IMR-90 (cell line): ENCODE measurements around the gene ENTREP3. TPM values are rescaled to one million over a fixed set of nuclear protein-coding genes. Genes with fewer than 3 reads are reported as not detected.

Source experiments
- ATAC-seq: fragments of 200-7000 bp; cut with Tn5 transposase; 2 replicates; pipeline ENCODE4 v1.9.1; 2020; ENCODE audit warnings: low read depth, mild to moderate bottlenecking, moderate library complexity
- BruUV-seq: library from RNA; stranded (reverse); fragments of 400-500 nt; replicated peaks from 2 replicates; lab custom pipeline; 2021; lab: Mats Ljungman, UMichigan
- CTCF ChIA-PET: fragments of 300-600 bp; formaldehyde crosslinking; extraction: SDS; loops from one replicate; lab custom pipeline; 2021; ENCODE audit warnings: antibody characterized with exemption; lab: Yijun Ruan, JAX
- POLR2A ChIA-PET: fragments of 300-600 bp; sonication (Branson Sonifier 250); formaldehyde crosslinking; loops from one replicate; lab custom pipeline; 2022; ENCODE audit warnings: antibody characterized with exemption; ENCODE audit not compliant: unreplicated experiment; lab: Charles Lee
- DNase-seq: peaks from one replicate; pipeline ENCODE4 v3.0.0; 2013
- H2AFZ ChIP-seq: replicated peaks from 2 replicates; pipeline ENCODE3; 2013; ENCODE audit warnings: low read length, mild to moderate bottlenecking; ENCODE audit not compliant: poor library complexity
- H2AK5ac ChIP-seq: 2 replicates; pipeline ENCODE4 v1.6.1; 2013; ENCODE audit warnings: low read depth, low read length, inconsistent platforms
- H2AK9ac ChIP-seq: replicated peaks from 2 replicates; pipeline ENCODE3; 2013; ENCODE audit warnings: mild to moderate bottlenecking, low read depth, low read length, moderate library complexity; ENCODE audit not compliant: poor library complexity
- H2BK120ac ChIP-seq: 2 replicates; pipeline ENCODE4 v1.6.1; 2013; ENCODE audit warnings: low read depth, low read length, inconsistent platforms
- H2BK15ac ChIP-seq: 3 replicates; pipeline ENCODE4 v1.6.1; 2013; ENCODE audit warnings: low read depth, low read length, inconsistent platforms
- H2BK20ac ChIP-seq: 2 replicates; pipeline ENCODE4 v1.6.1; 2013; ENCODE audit warnings: low read depth, mild to moderate bottlenecking, inconsistent platforms, low read length, moderate library complexity
- H2BK5ac ChIP-seq: 2 replicates; pipeline ENCODE4 v1.6.1; 2013; ENCODE audit warnings: mild to moderate bottlenecking, low read depth, low read length, inconsistent platforms; ENCODE audit not compliant: poor library complexity, severe bottlenecking
- H3K14ac ChIP-seq: replicated peaks from 2 replicates; pipeline ENCODE4 v1.6.1; 2013; ENCODE audit warnings: low read depth, low read length, inconsistent platforms
- H3K18ac ChIP-seq: 2 replicates; pipeline ENCODE4 v1.6.1; 2013; ENCODE audit warnings: low read depth, low read length, control low read depth
- H3K23ac ChIP-seq: 2 replicates; pipeline ENCODE4 v1.6.1; 2013; ENCODE audit warnings: low read depth, low read length, inconsistent platforms
- H3K27ac ChIP-seq: 2 replicates; pipeline ENCODE4 v1.5.1; 2013; ENCODE audit warnings: mild to moderate bottlenecking, control low read depth, low read length; ENCODE audit not compliant: insufficient read depth
- H3K27me3 ChIP-seq: 2 replicates; pipeline ENCODE4 v1.6.1; 2013; ENCODE audit warnings: low read length; ENCODE audit not compliant: control insufficient read depth, insufficient read depth
- H3K36me3 ChIP-seq: 2 replicates; pipeline ENCODE4 v1.6.1; 2013; ENCODE audit warnings: low read length, mixed read lengths; ENCODE audit not compliant: control insufficient read depth, insufficient read depth
- H3K4ac ChIP-seq: 2 replicates; pipeline ENCODE4 v1.6.1; 2013; ENCODE audit warnings: low read depth, low read length, inconsistent platforms
- H3K4me1 ChIP-seq: 2 replicates; pipeline ENCODE4 v1.6.1; 2013; ENCODE audit warnings: low read length, mixed read lengths; ENCODE audit not compliant: control insufficient read depth, insufficient read depth
- H3K4me2 ChIP-seq: 2 replicates; pipeline ENCODE4 v1.6.1; 2013; ENCODE audit warnings: low read depth, mild to moderate bottlenecking, control low read depth, low read length, moderate library complexity
- H3K4me3 ChIP-seq: 2 replicates; pipeline ENCODE4 v1.5.1; 2013; ENCODE audit warnings: low read depth, mild to moderate bottlenecking, control low read depth, low read length, moderate library complexity; ENCODE audit not compliant: insufficient read depth
- H3K56ac ChIP-seq: 2 replicates; pipeline ENCODE4 v1.6.1; 2013; ENCODE audit warnings: low read length, inconsistent platforms; ENCODE audit not compliant: insufficient read depth; ENCODE audit errors: extremely low read depth
- H3K79me1 ChIP-seq, 2 experiments: 2 replicates each; pipeline ENCODE4 v1.6.1; 2013; ENCODE audit warnings: low read length in 2 of 2, inconsistent platforms in 1 of 2, low read depth in 1 of 2
- H3K9ac ChIP-seq: 2 replicates; pipeline ENCODE4 v1.6.1; 2013; ENCODE audit warnings: low read depth, low read length, control low read depth
- H3K9me1 ChIP-seq: 2 replicates; pipeline ENCODE4 v1.6.1; 2013; ENCODE audit warnings: low read length, inconsistent platforms; ENCODE audit not compliant: insufficient read depth
- H3K9me3 ChIP-seq: 2 replicates; pipeline ENCODE4 v1.6.1; 2013; ENCODE audit warnings: low read length; ENCODE audit not compliant: control insufficient read depth, insufficient read depth
- H4K20me1 ChIP-seq: 2 replicates; pipeline ENCODE4 v1.6.1; 2013; ENCODE audit warnings: low read length, inconsistent platforms; ENCODE audit not compliant: insufficient read depth
- H4K5ac ChIP-seq: 2 replicates; pipeline ENCODE4 v1.6.1; 2013; ENCODE audit warnings: mild to moderate bottlenecking, low read depth, low read length, control low read depth
- H4K8ac ChIP-seq, 2 experiments: 2 replicates each; pipeline ENCODE4 v1.6.1; 2013; ENCODE audit warnings: low read depth in 2 of 2, low read length in 2 of 2, control low read depth in 1 of 2, inconsistent platforms in 1 of 2
- H4K91ac ChIP-seq: 2 replicates; pipeline ENCODE4 v1.6.1; 2013; ENCODE audit warnings: low read depth, low read length, inconsistent platforms; ENCODE audit not compliant: insufficient read depth
- CEBPB ChIP-seq: IDR thresholded peaks from 2 replicates; pipeline ENCODE4 v1.6.1; 2012; ENCODE audit warnings: low read depth, low read length, improper control_type of control experiment
- MAFK ChIP-seq: IDR thresholded peaks from 2 replicates; pipeline ENCODE4 v1.6.1; 2012; ENCODE audit warnings: low read depth, low read length, improper control_type of control experiment
- MAZ ChIP-seq: IDR thresholded peaks from 2 replicates; pipeline ENCODE4 v1.6.1; 2012; ENCODE audit warnings: low read depth, mild to moderate bottlenecking, low read length, improper control_type of control experiment, moderate library complexity, borderline replicate concordance
- RAD21 ChIP-seq: IDR thresholded peaks from 2 replicates; pipeline ENCODE4 v1.6.1; 2012; ENCODE audit warnings: low read length, improper control_type of control experiment
- RFX5 ChIP-seq: IDR thresholded peaks from 2 replicates; pipeline ENCODE4 v1.8.0; 2012; ENCODE audit warnings: low read depth, mild to moderate bottlenecking, low read length, moderate library complexity
- SMC3 ChIP-seq: fragments of 150-350 bp; IDR thresholded peaks from 2 replicates; pipeline ENCODE4 v1.6.1; 2016; ENCODE audit warnings: low read depth, mild to moderate bottlenecking, antibody characterized with exemption, low read length, moderate library complexity
- WGBS, 2 experiments: methylation state at CpG; one replicate each; pipeline versions ENCODE4 v1.1.5 to v1.1.7; 2013; ENCODE audit warnings: missing lambda C conversion rate in 2 of 2; ENCODE audit not compliant: insufficient read length in 1 of 2; ENCODE audit errors: extremely low coverage in 2 of 2; 5-methylcytosine and 5-hydroxymethylcytosine counted together
- dilution Hi-C: fragments of 300-500 bp; cut with HindIII; formaldehyde crosslinking; loops from one replicate; pipeline ENCODE4 v1.14.3; 2018; ENCODE audit warnings: low sequenced_read_pairs; ENCODE audit not compliant: unreplicated experiment
- in situ Hi-C: fragments of 300-500 bp; cut with MboI; formaldehyde crosslinking; loops from 3 replicates; pipeline ENCODE4 v1.14.3; 2019; ENCODE audit warnings: low sequenced_read_pairs, inconsistent platforms, mixed read lengths
- intact Hi-C: fragments of 100-400 bp; cut with micrococcal nuclease; formaldehyde crosslinking; loops from 2 replicates; pipeline ENCODE4 v1.10.0; 2022
- polyA plus RNA-seq, 3 experiments: library from polyadenylated mRNA; depleted of rRNA; stranded (reverse); fragments of >200 nt; gene quantifications; 2 replicates each; pipeline ENCODE4 v1.2.3, GENCODE V29; 2012; ENCODE audit warnings: low replicate concordance in 1 of 3
- total RNA-seq: library from RNA; depleted of rRNA; stranded (reverse); fragments of >200 nt; gene quantifications from 2 replicates; pipeline ENCODE4 v1.2.3, GENCODE V29; 2012
- TF ChIP-seq, protein P1 (sequence below): fragments of 150-350 bp; IDR thresholded peaks from 2 replicates; pipeline ENCODE4 v1.6.1; 2017; ENCODE audit warnings: mild to moderate bottlenecking, antibody characterized with exemption, low read length, low read depth

ENTREP3 gene
- total and polyA plus RNA-seq, 2 of the 4 experiments (the other 2 are of a cell fraction), result 1.4 to 23.8 TPM

DNA sequence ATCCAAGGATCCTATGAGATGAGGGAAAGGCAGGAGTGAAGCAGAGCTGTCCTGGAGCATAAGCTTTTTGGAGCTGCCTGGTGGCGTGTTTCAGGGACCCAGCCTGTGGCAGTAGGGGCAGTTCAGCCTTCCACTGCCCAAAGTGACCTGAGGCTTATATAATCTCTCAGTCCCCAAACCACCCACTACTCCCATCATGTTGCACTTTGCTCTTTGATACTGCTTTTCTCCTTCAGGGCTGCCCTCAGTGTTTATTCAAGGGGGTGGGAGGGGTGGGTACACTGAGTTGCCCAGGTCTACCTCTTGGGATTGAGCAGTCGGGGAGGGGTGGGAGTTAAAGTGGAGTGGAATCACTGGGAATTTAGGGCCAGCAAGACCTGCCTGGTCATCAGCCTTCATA lies 31.3 kb upstream of the ENTREP3 start:
- TF ChIP-seq RFX5 (no peak), MAZ (no peak), SMC3 (no peak), RAD21 (no peak), MAFK (no peak), CEBPB (no peak)
- TF ChIP-seq, protein P1, sequence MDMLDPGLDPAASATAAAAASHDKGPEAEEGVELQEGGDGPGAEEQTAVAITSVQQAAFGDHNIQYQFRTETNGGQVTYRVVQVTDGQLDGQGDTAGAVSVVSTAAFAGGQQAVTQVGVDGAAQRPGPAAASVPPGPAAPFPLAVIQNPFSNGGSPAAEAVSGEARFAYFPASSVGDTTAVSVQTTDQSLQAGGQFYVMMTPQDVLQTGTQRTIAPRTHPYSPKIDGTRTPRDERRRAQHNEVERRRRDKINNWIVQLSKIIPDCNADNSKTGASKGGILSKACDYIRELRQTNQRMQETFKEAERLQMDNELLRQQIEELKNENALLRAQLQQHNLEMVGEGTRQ, result no peak
- no peak overlapping the region for H3K4ac ChIP-seq

More for the DNA sequence above, 31.3 kb upstream of the ENTREP3 start:
- no peak overlapping the region for H3K14ac ChIP-seq
- no peak overlapping the region for H3K4me2 ChIP-seq
- H2BK15ac ChIP-seq, result no peak overlapping the region
- H3K56ac ChIP-seq, result no peak overlapping the region
- no peak overlapping the region for H2AK5ac ChIP-seq
- H2BK5ac ChIP-seq, result no peak overlapping the region
- no peaks in the 10 kb centered on the region for H3K9me3 ChIP-seq
- WGBS, 2 experiments, result no CpG with 5 or more reads among the region's 2 CpGs
- H3K9ac ChIP-seq, result no peak overlapping the region
- BruUV-seq, result no TSS peak
- ATAC-seq (no peak), DNase-seq (no peak)
- H4K8ac ChIP-seq, result no peak overlapping the region
- no peak overlapping the region for H2AFZ ChIP-seq
- no peak overlapping the region for H2BK20ac ChIP-seq
- H3K27ac ChIP-seq, result no peak overlapping the region
- ChIA-PET CTCF (no interaction called here), POLR2A (no interaction called here)
- H2BK120ac ChIP-seq, result no peak overlapping the region
- no peak overlapping the region for H3K23ac ChIP-seq
- H4K20me1 ChIP-seq, result no peaks in the 10 kb centered on the region
- H3K79me1 ChIP-seq, result no peaks in the 10 kb centered on the region
- H2AK9ac ChIP-seq, result no peak overlapping the region
- dilution Hi-C loops, result no loop called here
- intact Hi-C loops, result no loop called here
- H3K36me3 ChIP-seq, result no peaks in the 10 kb centered on the region
- H3K18ac ChIP-seq, result no peak overlapping the region
- no peak overlapping the region for H3K4me3 ChIP-seq
- H3K4me1 ChIP-seq, result no peaks in the 10 kb centered on the region
- H4K91ac ChIP-seq, result no peak overlapping the region
- H3K9me1 ChIP-seq, result peaks cover 3% of the 10 kb centered on the region; the same call in 1 of the 2 replicates
- H3K27me3 ChIP-seq, result peaks cover 6% of the 10 kb centered on the region
- no peak overlapping the region for H4K5ac ChIP-seq
- in situ Hi-C loops, result no loop called here
